HFFc6 (cell line): ENCODE results near the gene ASAP2. TPM values are rescaled to one million over a fixed set of nuclear protein-coding genes. Genes with fewer than 3 reads are reported as not detected.

Experiments used
- DNase-seq: peaks from one replicate; pipeline ENCODE4 v3.0.0-alpha.2; 2018
- H3K27ac Mint-ChIP-seq: 2 replicates; pipeline ENCODE4 v1.8.0; 2020; ENCODE audit warnings: mild to moderate bottlenecking, mixed read lengths
- H3K27me3 Mint-ChIP-seq: 2 replicates; pipeline ENCODE4 v1.8.0; 2021; ENCODE audit warnings: mild to moderate bottlenecking, moderate library complexity, mixed read lengths; ENCODE audit not compliant: insufficient read depth
- H3K36me3 Mint-ChIP-seq: 2 replicates; pipeline ENCODE4 v1.8.0; 2021; ENCODE audit warnings: low read depth, mixed read lengths
- H3K4me1 Mint-ChIP-seq: 2 replicates; pipeline ENCODE4 v1.8.0; 2020; ENCODE audit warnings: low read depth, mixed read lengths
- H3K4me3 Mint-ChIP-seq: 2 replicates; pipeline ENCODE4 v1.8.0; 2020; ENCODE audit warnings: mild to moderate bottlenecking, moderate library complexity, mixed read lengths
- H3K9me3 Mint-ChIP-seq: 2 replicates; pipeline ENCODE4 v1.8.0; 2020; ENCODE audit warnings: mild to moderate bottlenecking, mixed read lengths
- total RNA-seq, 6 experiments: library from RNA; stranded (reverse); fragmentation: NEBNext Ultra II Directional; extraction: Animal tissue kit (Norgen Biotek cat#: 25700); gene quantifications; 2 replicates in 1 of 6; 3 replicates in 5 of 6; pipeline ENCODE4 v1.2.3, GENCODE V29; 2021
- TF ChIP-seq, protein P1 (sequence below): fragments of 200-600 bp; sonication (generic); IDR thresholded peaks from 2 replicates; pipeline ENCODE4 v1.5.0; 2021; ENCODE audit warnings: antibody characterized with exemption, mild to moderate bottlenecking

ASAP2 gene
- total RNA-seq, 6 experiments from 2014 or later = 31.2 to 37.4 (median 34.3) TPM

GRCh38 chr2:9310377-9310776 lies 103.8 kb downstream of the ASAP2 start:
- Mint-ChIP-seq H3K9me3 (no peaks in the 10 kb centered on the region), H3K27me3 (peaks cover 1% of the 10 kb centered on the region; the same call in 1 of the 2 replicates), H3K36me3 (peaks cover 6% of the 10 kb centered on the region; the same call in 1 of the 2 replicates), H3K4me3 (peak overlapping the region; percentile 79), H3K4me1 (peaks cover 75% of the 10 kb centered on the region), H3K27ac (peak overlapping the region; percentile 98)
- TF ChIP-seq, protein P1, sequence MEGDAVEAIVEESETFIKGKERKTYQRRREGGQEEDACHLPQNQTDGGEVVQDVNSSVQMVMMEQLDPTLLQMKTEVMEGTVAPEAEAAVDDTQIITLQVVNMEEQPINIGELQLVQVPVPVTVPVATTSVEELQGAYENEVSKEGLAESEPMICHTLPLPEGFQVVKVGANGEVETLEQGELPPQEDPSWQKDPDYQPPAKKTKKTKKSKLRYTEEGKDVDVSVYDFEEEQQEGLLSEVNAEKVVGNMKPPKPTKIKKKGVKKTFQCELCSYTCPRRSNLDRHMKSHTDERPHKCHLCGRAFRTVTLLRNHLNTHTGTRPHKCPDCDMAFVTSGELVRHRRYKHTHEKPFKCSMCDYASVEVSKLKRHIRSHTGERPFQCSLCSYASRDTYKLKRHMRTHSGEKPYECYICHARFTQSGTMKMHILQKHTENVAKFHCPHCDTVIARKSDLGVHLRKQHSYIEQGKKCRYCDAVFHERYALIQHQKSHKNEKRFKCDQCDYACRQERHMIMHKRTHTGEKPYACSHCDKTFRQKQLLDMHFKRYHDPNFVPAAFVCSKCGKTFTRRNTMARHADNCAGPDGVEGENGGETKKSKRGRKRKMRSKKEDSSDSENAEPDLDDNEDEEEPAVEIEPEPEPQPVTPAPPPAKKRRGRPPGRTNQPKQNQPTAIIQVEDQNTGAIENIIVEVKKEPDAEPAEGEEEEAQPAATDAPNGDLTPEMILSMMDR = no peak
- DNase-seq = peak; percentile 89

GRCh38 chr2:9310798-9311197 lies 104.2 kb downstream of the ASAP2 start:
- H3K4me3 Mint-ChIP-seq = peak overlapping the region; percentile 79

DNA sequence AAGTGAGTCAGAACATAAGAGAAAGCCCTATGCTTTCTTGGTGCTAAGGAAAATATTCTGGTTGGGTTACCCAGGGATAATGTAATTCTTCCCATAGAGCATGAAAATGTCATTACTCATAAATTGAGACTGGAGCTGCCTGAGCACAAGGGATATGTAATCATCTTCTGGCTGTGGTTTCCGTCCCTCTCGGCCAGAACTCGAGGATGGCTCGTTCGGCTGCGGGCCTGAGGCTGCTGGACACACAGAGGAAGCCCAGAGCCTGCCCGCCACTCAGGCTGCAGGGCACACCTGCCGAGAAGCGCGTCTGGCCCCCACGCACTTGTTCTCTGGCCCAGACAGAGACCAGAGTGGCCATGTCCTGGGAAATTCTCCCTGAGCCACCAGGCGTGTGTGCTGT lies 104.9 kb downstream of the ASAP2 start:
- peak overlapping the region; percentile 98 for H3K27ac Mint-ChIP-seq
- TF ChIP-seq, protein P1 = no peak
- no peaks in the 10 kb centered on the region for H3K9me3 Mint-ChIP-seq
- peak; percentile 93 for DNase-seq
- peak overlapping the region; percentile 79 for H3K4me3 Mint-ChIP-seq
- peaks cover 6% of the 10 kb centered on the region; the same call in 1 of the 2 replicates for H3K36me3 Mint-ChIP-seq
- H3K27me3 Mint-ChIP-seq = peaks cover 1% of the 10 kb centered on the region; the same call in 1 of the 2 replicates
- peaks cover 75% of the 10 kb centered on the region for H3K4me1 Mint-ChIP-seq

More at GRCh38 chr2:9310798-9311197, 104.2 kb downstream of the ASAP2 start:
- no peak for DNase-seq
- Mint-ChIP-seq H3K36me3 (peaks cover 6% of the 10 kb centered on the region; the same call in 1 of the 2 replicates), H3K9me3 (no peaks in the 10 kb centered on the region), H3K27ac (peak overlapping the region; percentile 98), H3K27me3 (peaks cover 1% of the 10 kb centered on the region; the same call in 1 of the 2 replicates), H3K4me1 (peaks cover 75% of the 10 kb centered on the region)
- TF ChIP-seq, protein P1 = no peak

DNA sequence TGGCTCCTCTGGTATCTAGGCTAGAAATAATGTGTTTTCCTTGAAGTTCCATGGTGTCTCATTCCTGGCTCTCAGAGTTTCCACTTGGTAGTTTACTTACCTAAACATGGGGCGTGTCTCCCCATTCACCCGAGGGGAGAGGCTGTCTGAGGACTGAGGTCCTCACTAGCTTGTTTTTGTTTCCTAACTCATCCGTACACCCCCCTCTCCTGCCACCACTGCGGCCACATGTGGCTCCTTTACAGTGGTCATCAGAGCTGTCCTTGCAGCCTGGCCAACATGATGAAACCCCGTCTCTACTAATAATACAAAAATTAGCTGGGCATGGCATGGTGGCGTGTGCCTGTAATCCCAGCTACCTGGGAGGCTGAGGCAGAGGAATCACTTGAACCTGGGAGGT lies 106.0 kb downstream of the ASAP2 start:
- Mint-ChIP-seq H3K4me3 (peak overlapping the region; percentile 27; the same call in 1 of the 2 replicates), H3K9me3 (no peaks in the 10 kb centered on the region), H3K27ac (peak overlapping the region; percentile 98), H3K27me3 (peaks cover 1% of the 10 kb centered on the region; the same call in 1 of the 2 replicates), H3K4me1 (peaks cover 70% of the 10 kb centered on the region), H3K36me3 (peaks cover 6% of the 10 kb centered on the region; the same call in 1 of the 2 replicates)
- TF ChIP-seq, protein P1 = no peak
- no peak for DNase-seq

DNA sequence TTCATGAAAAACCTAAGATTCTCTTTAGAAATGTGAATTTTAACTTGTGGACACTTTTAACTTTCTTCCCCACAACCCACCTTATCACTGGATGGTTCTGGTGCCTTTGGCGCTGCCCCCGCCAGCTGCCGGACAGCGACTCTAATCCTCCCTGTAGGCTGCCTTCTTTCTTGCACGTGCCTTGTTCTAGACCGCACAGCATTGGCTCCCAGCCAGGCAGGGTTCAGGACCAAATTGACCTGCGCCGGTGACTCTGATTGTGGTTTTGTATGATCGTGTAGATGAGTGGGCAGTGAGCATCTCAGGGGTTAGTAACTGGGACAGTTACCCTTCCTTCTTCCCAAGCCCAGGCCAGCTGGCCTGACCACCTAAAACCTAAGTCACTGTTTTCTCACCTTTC lies 106.8 kb downstream of the ASAP2 start:
- Mint-ChIP-seq H3K27ac (peak overlapping the region; percentile 38), H3K4me1 (peaks cover 61% of the 10 kb centered on the region), H3K4me3 (no peak overlapping the region), H3K9me3 (no peaks in the 10 kb centered on the region), H3K36me3 (peaks cover 6% of the 10 kb centered on the region; the same call in 1 of the 2 replicates), H3K27me3 (peaks cover 1% of the 10 kb centered on the region; the same call in 1 of the 2 replicates)
- TF ChIP-seq, protein P1 = no peak
- DNase-seq = no peak
